HCT116 (cell line): ENCODE measurements around the gene LUZP2. TPM values are rescaled to one million over a fixed set of nuclear protein-coding genes. Genes with fewer than 3 reads are reported as not detected.

Experiments
- ATAC-seq: fragments of 200-7000 bp; cut with Tn5 transposase; 2 replicates; pipeline ENCODE4 v1.9.1; 2020; ENCODE audit warnings: mild to moderate bottlenecking, moderate library complexity
- BruUV-seq: library from RNA; stranded (reverse); fragments of 400-500 nt; replicated peaks from 2 replicates; lab custom pipeline; 2021; lab: Mats Ljungman, UMichigan
- CTCF ChIA-PET: fragments of 300-600 bp; sonication (Branson Sonifier 250); formaldehyde crosslinking; loops from one replicate; lab custom pipeline; 2021; ENCODE audit warnings: antibody characterized with exemption; lab: Charles Lee
- POLR2A ChIA-PET: fragments of 300-600, 350-600 bp; sonication (Branson Sonifier 250); formaldehyde crosslinking; loops from one replicate; lab custom pipeline; 2021; ENCODE audit warnings: antibody characterized with exemption; lab: Charles Lee
- RAD21 ChIA-PET, 2 experiments: fragments of 300-600 bp; sonication (Branson Sonifier 250); formaldehyde crosslinking; loops; one replicate each; lab custom pipeline; 2023; ENCODE audit warnings: low total read pairs in 2 of 2; ENCODE audit not compliant: uncharacterized antibody in 2 of 2, unreplicated experiment in 2 of 2, low non-redundant PET in 1 of 2; lab: Charles Lee
- DNase-seq: peaks from one replicate; pipeline ENCODE4 v3.0.0-alpha.2; 2010; ENCODE audit warnings: low read depth, low spot score
- H2AFZ ChIP-seq: fragments of 200-600 bp; shearing (Covaris generic), sonication (generic); 2 replicates; pipeline ENCODE4 v1.6.1; 2017; ENCODE audit warnings: low read depth, mixed run types, mixed read lengths, antibody characterized with exemption, low read length; ENCODE audit not compliant: poor library complexity, severe bottlenecking
- H3K27ac ChIP-seq: 2 replicates; pipeline ENCODE4 v1.5.1; 2012; ENCODE audit warnings: low read depth, low read length
- H3K27me3 ChIP-seq: fragments of 200-600 bp; sonication (generic); 2 replicates; pipeline ENCODE4 v1.6.1; 2016; ENCODE audit warnings: mixed run types, low read length, mixed read lengths; ENCODE audit not compliant: insufficient read depth
- H3K36me3 ChIP-seq, 2 experiments: fragments of 200-500 bp in 1 of 2; fragments of 200-600 bp in 1 of 2; sonication (Bioruptor generic) in 1 of 2; sonication (generic) in 1 of 2; 2 replicates each; pipeline versions ENCODE4 v1.5.1 to v1.6.1; 2014 to 2016; ENCODE audit warnings: low read length in 2 of 2, inconsistent platforms in 1 of 2, mixed read lengths in 1 of 2, mixed run types in 1 of 2; ENCODE audit not compliant: insufficient read depth in 2 of 2, control insufficient read depth in 1 of 2
- H3K4me1 ChIP-seq, 2 experiments: fragments of 200-600 bp in 1 of 2; sonication (generic) in 1 of 2; 2 replicates each; pipeline versions ENCODE4 v1.5.1 to v1.6.1; 2012 to 2017; ENCODE audit warnings: low read length in 2 of 2, inconsistent platforms in 1 of 2, mild to moderate bottlenecking in 1 of 2, mixed read lengths in 1 of 2, mixed run types in 1 of 2, moderate library complexity in 1 of 2; ENCODE audit not compliant: insufficient read depth in 2 of 2, control insufficient read depth in 1 of 2
- H3K4me2 ChIP-seq: fragments of 200-600 bp; sonication (generic); 2 replicates; pipeline ENCODE4 v1.6.1; 2017; ENCODE audit warnings: mixed run types, low read length, mixed read lengths
- H3K4me3 ChIP-seq, 2 experiments: fragments of 200-600 bp in 1 of 2; sonication (generic) in 1 of 2; replicated peaks in 1 of 2; 2 replicates each; pipeline ENCODE4 v1.5.1; 2011 to 2016; ENCODE audit warnings: low read length in 2 of 2, control low read depth in 1 of 2, low read depth in 1 of 2, mild to moderate bottlenecking in 1 of 2, mixed read lengths in 1 of 2, mixed run types in 1 of 2
- H3K79me2 ChIP-seq: fragments of 200-600 bp; sonication (generic); 2 replicates; pipeline ENCODE4 v1.6.1; 2017; ENCODE audit warnings: mild to moderate bottlenecking, mixed run types, low read length, moderate library complexity, mixed read lengths; ENCODE audit not compliant: insufficient read depth
- H3K9ac ChIP-seq: fragments of 200-600 bp; sonication (generic); 2 replicates; pipeline ENCODE4 v1.6.1; 2016; ENCODE audit warnings: low read length, mixed read lengths
- H3K9me2 ChIP-seq: fragments of 200-600 bp; sonication (generic), shearing (Covaris generic); 2 replicates; pipeline ENCODE4 v1.6.1; 2017; ENCODE audit warnings: mixed run types, mild to moderate bottlenecking, moderate library complexity; ENCODE audit not compliant: insufficient read depth
- H3K9me3 ChIP-seq, 2 experiments: fragments of 200-500 bp in 1 of 2; fragments of 200-600 bp in 1 of 2; sonication (Bioruptor generic) in 1 of 2; sonication (generic) in 1 of 2; 2 replicates each; pipeline ENCODE4 v1.6.1; 2014 to 2017; ENCODE audit warnings: low read length in 2 of 2, mixed read lengths in 2 of 2, inconsistent platforms in 1 of 2, low read depth in 1 of 2, mild to moderate bottlenecking in 1 of 2, mixed run types in 1 of 2, moderate library complexity in 1 of 2; ENCODE audit not compliant: control insufficient read depth in 1 of 2, insufficient read depth in 1 of 2
- H4K20me1 ChIP-seq: fragments of 200-600 bp; sonication (generic), shearing (Covaris generic); 2 replicates; pipeline ENCODE4 v1.6.1; 2017; ENCODE audit warnings: mixed run types, mild to moderate bottlenecking, moderate library complexity; ENCODE audit not compliant: insufficient read depth
- ATF3 ChIP-seq: IDR thresholded peaks from 2 replicates; pipeline ENCODE4 v1.6.1; 2012
- CBX3 ChIP-seq: IDR thresholded peaks from 2 replicates; pipeline ENCODE4 v1.6.1; 2012; ENCODE audit warnings: low read depth
- EGR1 ChIP-seq: IDR thresholded peaks from 2 replicates; pipeline ENCODE4 v1.6.1; 2012; ENCODE audit warnings: low read depth
- ELF1 ChIP-seq: IDR thresholded peaks from 2 replicates; pipeline ENCODE4 v1.6.1; 2012; ENCODE audit warnings: low read depth, borderline replicate concordance
- EZH2 ChIP-seq: fragments of 200-600 bp; sonication (generic); IDR thresholded peaks from 2 replicates; pipeline ENCODE4 v1.6.1; 2017; ENCODE audit warnings: antibody characterized with exemption, mixed run types
- EZH2phosphoT487 ChIP-seq: fragments of 200-600 bp; IDR thresholded peaks from 2 replicates; pipeline ENCODE4 v1.6.1; 2018; ENCODE audit warnings: antibody characterized with exemption, borderline replicate concordance
- JUND ChIP-seq: IDR thresholded peaks from 2 replicates; pipeline ENCODE4 v1.6.1; 2012
- POLR2A ChIP-seq: IDR thresholded peaks from 2 replicates; pipeline ENCODE4 v1.7.0; 2011; ENCODE audit warnings: borderline replicate concordance; ENCODE audit not compliant: insufficient read depth, insufficient read length; ENCODE audit errors: extremely low read depth
- POLR2AphosphoS5 ChIP-seq: IDR thresholded peaks from 2 replicates; pipeline ENCODE4 v1.6.1; 2011; ENCODE audit warnings: mild to moderate bottlenecking, low read depth, low read length, moderate library complexity
- SP1 ChIP-seq: IDR thresholded peaks from 2 replicates; pipeline ENCODE4 v1.6.1; 2012; ENCODE audit warnings: low read depth
- ZBTB33 ChIP-seq: IDR thresholded peaks from 2 replicates; pipeline ENCODE4 v1.6.1; 2011; ENCODE audit warnings: mild to moderate bottlenecking, low read length, moderate library complexity; ENCODE audit not compliant: insufficient replicate concordance; ENCODE audit errors: extremely low read depth
- ZFX ChIP-seq: fragments of 450-650 bp; IDR thresholded peaks from 2 replicates; pipeline ENCODE4 v1.6.1; 2017
- intact Hi-C: fragments of 100-400 bp; cut with micrococcal nuclease; formaldehyde crosslinking; loops from 2 replicates; pipeline ENCODE4 v1.10.0; 2022
- total RNA-seq: library from RNA; stranded (reverse); gene quantifications from one replicate; pipeline ENCODE4 v1.2.1, GENCODE V29; 2021; ENCODE audit not compliant: unreplicated experiment
- TF ChIP-seq, protein P1 (sequence below), 3 experiments: fragments of 200-600 bp in 1 of 3; sonication (generic) in 1 of 3; IDR thresholded peaks in 2 of 3; conservative IDR thresholded peaks in 1 of 3; 2 replicates each; pipeline ENCODE4 v1.5.1; 2012 to 2017; ENCODE audit warnings: low read depth in 2 of 3, low read length in 2 of 3, antibody characterized with exemption in 1 of 3, borderline replicate concordance in 1 of 3, control low read depth in 1 of 3, mild to moderate bottlenecking in 1 of 3, mixed read lengths in 1 of 3, mixed run types in 1 of 3, moderate library complexity in 1 of 3; ENCODE audit not compliant: insufficient read depth in 1 of 3

LUZP2 gene
- total RNA-seq, 1 experiment from 2014 or later, result not detected

DNA sequence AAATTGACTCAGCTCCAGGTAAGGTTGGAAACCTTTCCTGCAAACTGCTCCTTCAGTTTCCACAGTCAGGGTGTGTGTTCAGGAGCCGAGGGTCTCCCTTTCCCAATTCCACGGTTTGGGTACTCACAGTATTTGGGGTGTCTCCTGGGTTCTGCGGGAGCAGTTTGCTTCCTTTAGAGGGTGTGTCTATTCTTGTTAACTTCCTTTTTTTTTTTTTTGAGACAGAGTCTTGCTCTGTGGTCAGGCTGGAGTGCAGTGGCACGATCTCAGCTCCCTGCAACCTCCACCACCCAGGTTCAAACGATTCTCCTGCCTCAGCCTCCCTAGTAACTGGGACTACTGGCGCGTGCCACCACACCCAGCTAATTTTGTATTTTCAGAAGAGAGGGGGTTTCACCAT is 251.4 kb downstream of the LUZP2 start:
- BruUV-seq, result no TSS peak
- no peaks in the 10 kb centered on the region for H3K79me2 ChIP-seq
- H3K4me2 ChIP-seq, result no peak overlapping the region
- no peak overlapping the region for H2AFZ ChIP-seq
- no peak overlapping the region for H3K9ac ChIP-seq
- H3K27ac ChIP-seq, result no peak overlapping the region
- H3K27me3 ChIP-seq, result no peaks in the 10 kb centered on the region
- ATAC-seq, result no peak
- H3K9me2 ChIP-seq, result no peaks in the 10 kb centered on the region
- no peaks in the 10 kb centered on the region for H3K36me3 ChIP-seq
- no peak for DNase-seq
- peaks cover 0 to 3% of the 10 kb centered on the region in 2 experiments; a peak in 3 of 4 replicates for H3K9me3 ChIP-seq
- H3K4me3 ChIP-seq, result no peak overlapping the region
- CTCF ChIA-PET, result no interaction called here
- POLR2A ChIA-PET, result no interaction called here
- H3K4me1 ChIP-seq, result no peaks in the 10 kb centered on the region
- intact Hi-C loops, result no loop called here
- RAD21 ChIA-PET, result no interaction called here
- no peaks in the 10 kb centered on the region for H4K20me1 ChIP-seq
- TF ChIP-seq POLR2A (no peak), CBX3 (no peak), EGR1 (no peak), POLR2AphosphoS5 (no peak), ATF3 (no peak), SP1 (no peak), JUND (no peak), ZFX (no peak), ELF1 (no peak), EZH2 (no peak), ZBTB33 (no peak), EZH2phosphoT487 (no peak)
- TF ChIP-seq, protein P1, sequence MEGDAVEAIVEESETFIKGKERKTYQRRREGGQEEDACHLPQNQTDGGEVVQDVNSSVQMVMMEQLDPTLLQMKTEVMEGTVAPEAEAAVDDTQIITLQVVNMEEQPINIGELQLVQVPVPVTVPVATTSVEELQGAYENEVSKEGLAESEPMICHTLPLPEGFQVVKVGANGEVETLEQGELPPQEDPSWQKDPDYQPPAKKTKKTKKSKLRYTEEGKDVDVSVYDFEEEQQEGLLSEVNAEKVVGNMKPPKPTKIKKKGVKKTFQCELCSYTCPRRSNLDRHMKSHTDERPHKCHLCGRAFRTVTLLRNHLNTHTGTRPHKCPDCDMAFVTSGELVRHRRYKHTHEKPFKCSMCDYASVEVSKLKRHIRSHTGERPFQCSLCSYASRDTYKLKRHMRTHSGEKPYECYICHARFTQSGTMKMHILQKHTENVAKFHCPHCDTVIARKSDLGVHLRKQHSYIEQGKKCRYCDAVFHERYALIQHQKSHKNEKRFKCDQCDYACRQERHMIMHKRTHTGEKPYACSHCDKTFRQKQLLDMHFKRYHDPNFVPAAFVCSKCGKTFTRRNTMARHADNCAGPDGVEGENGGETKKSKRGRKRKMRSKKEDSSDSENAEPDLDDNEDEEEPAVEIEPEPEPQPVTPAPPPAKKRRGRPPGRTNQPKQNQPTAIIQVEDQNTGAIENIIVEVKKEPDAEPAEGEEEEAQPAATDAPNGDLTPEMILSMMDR (IDR thresholded peaks at IDR 0.05 in 2 of 3, conservative IDR thresholded peaks at IDR 0.05 in 1 of 3; ENCODE audit: borderline replicate concordance in 1 of 3, insufficient read depth in 1 of 3, low read depth in 2 of 3, low read length in 2 of 3), result no peak
